Measurements from ENCODE around the gene LYST.
A peak's percentile ranks its signal among the peaks of the same experiment; 100 is the strongest.
"Not testable (repeated sequence)": the region's sequence is repeated elsewhere in the genome, so short reads cannot be mapped to it uniquely, and the experiment has no call there.

The LYST gene, protein sequence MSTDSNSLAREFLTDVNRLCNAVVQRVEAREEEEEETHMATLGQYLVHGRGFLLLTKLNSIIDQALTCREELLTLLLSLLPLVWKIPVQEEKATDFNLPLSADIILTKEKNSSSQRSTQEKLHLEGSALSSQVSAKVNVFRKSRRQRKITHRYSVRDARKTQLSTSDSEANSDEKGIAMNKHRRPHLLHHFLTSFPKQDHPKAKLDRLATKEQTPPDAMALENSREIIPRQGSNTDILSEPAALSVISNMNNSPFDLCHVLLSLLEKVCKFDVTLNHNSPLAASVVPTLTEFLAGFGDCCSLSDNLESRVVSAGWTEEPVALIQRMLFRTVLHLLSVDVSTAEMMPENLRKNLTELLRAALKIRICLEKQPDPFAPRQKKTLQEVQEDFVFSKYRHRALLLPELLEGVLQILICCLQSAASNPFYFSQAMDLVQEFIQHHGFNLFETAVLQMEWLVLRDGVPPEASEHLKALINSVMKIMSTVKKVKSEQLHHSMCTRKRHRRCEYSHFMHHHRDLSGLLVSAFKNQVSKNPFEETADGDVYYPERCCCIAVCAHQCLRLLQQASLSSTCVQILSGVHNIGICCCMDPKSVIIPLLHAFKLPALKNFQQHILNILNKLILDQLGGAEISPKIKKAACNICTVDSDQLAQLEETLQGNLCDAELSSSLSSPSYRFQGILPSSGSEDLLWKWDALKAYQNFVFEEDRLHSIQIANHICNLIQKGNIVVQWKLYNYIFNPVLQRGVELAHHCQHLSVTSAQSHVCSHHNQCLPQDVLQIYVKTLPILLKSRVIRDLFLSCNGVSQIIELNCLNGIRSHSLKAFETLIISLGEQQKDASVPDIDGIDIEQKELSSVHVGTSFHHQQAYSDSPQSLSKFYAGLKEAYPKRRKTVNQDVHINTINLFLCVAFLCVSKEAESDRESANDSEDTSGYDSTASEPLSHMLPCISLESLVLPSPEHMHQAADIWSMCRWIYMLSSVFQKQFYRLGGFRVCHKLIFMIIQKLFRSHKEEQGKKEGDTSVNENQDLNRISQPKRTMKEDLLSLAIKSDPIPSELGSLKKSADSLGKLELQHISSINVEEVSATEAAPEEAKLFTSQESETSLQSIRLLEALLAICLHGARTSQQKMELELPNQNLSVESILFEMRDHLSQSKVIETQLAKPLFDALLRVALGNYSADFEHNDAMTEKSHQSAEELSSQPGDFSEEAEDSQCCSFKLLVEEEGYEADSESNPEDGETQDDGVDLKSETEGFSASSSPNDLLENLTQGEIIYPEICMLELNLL (N-terminal part only)

DNA sequence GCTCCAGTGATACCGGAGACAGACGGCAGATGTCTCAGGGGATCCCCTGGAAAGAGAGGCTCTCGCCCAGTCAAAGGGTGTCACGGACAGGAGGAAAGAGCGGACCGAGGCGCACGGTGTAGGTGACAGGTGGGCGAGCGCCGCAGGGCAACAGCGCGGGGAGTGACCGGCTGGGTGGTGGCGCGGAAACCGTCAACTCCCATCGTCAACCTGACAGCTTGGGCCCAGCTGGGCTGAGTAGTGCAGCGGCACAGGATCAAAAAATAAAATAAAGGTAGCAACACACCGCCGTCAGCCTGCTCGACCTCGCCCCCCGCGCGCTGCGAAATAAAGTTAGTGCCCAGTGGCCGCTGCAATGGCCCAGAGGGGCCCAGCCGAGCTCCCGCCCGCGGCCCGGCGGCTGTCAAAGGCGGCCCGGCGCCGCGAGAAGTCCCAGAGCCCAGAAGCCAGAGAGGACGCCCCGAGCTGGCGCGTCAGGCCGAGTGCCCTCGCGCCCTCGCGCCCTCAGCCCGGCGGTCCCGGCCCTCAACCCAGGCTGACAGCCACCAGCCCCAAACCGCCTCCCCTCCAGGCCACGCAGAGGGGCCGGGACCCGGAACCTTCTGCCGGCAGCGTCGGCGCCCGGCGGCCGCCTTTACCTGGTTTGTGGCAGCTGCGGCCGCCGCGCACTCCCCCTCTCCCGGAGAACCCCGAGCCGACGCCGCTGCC is at the start of gene LYST:
LYST (minus strand) TSS at position 702 of the 708 bp plus-strand sequence. CDS start 36,489 bp downstream, outside the sequence.
- peak within 1 kb of the TSS; percentile 86 for H2AFZ ChIP-seq (ENCODE audit: low read depth, low read length, severe bottlenecking)
- H3K9me3 ChIP-seq (ENCODE audit: insufficient read depth, low read length) = no peaks in the 10 kb centered on the region
- peaks cover 12% of the 10 kb centered on the region for H3F3A ChIP-seq (ENCODE audit: insufficient read depth)
- peak within 1 kb of the TSS; percentile 85 for H3K4me3 ChIP-seq (ENCODE audit: insufficient read depth, low read length, poor library complexity, severe bottlenecking)
- TF ChIP-seq, protein P1, sequence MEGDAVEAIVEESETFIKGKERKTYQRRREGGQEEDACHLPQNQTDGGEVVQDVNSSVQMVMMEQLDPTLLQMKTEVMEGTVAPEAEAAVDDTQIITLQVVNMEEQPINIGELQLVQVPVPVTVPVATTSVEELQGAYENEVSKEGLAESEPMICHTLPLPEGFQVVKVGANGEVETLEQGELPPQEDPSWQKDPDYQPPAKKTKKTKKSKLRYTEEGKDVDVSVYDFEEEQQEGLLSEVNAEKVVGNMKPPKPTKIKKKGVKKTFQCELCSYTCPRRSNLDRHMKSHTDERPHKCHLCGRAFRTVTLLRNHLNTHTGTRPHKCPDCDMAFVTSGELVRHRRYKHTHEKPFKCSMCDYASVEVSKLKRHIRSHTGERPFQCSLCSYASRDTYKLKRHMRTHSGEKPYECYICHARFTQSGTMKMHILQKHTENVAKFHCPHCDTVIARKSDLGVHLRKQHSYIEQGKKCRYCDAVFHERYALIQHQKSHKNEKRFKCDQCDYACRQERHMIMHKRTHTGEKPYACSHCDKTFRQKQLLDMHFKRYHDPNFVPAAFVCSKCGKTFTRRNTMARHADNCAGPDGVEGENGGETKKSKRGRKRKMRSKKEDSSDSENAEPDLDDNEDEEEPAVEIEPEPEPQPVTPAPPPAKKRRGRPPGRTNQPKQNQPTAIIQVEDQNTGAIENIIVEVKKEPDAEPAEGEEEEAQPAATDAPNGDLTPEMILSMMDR (IDR thresholded peaks at IDR 0.05; ENCODE audit: insufficient read depth, low read length, poor library complexity, severe bottlenecking) = no peak
- TF ChIP-seq EZH2phosphoT487 (conservative IDR thresholded peaks at IDR 0.05; ENCODE audit: low read length) = no peak
- no peaks in the 10 kb centered on the region for H4K20me1 ChIP-seq (ENCODE audit: low read depth, low read length)
- H3K9me2 ChIP-seq (replicated peaks; ENCODE audit: insufficient read depth, low read length) = no peaks in the 10 kb centered on the region
- peak within 1 kb of the TSS; percentile 68 for H3K9ac ChIP-seq (ENCODE audit: low read length)
- no peaks in the 10 kb centered on the region for H3K36me3 ChIP-seq (ENCODE audit: low read length)
- peak within 1 kb of the TSS; percentile 70 for H3K4me2 ChIP-seq (ENCODE audit: low read depth, low read length, poor library complexity, severe bottlenecking)
- H3K27me3 ChIP-seq (ENCODE audit: low read length) = no peaks in the 10 kb centered on the region
- no peaks in the 10 kb centered on the region for H3K79me2 ChIP-seq (ENCODE audit: insufficient read depth, low read length)
- H3K27ac ChIP-seq (ENCODE audit: low read depth, low read length) = peak within 1 kb of the TSS; percentile 80

DNA sequence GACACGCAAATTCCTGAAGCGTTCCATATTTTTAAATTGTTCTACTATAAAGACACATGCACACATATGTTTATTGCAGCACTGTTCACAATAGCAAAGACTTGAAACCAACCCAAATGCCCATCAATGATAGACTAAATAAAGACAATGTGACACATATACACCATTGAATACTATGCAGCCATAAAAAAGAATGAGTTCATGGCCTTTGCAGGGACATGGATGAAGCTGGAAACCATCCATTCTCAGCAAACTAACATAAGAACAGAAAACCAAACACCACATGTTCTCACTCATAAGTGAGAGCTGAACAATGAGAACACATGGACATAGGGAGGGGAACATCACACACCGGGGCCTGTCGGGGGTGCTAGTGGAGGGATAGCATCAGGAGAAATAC is 48.8 kb upstream of the LYST start:
- H3K27ac ChIP-seq (ENCODE audit: low read depth, low read length); H3K27me3 ChIP-seq (ENCODE audit: low read length); H3K9me2 ChIP-seq (replicated peaks; ENCODE audit: insufficient read depth, low read length); H3K4me3 ChIP-seq (ENCODE audit: insufficient read depth, low read length, poor library complexity, severe bottlenecking); H3K9ac ChIP-seq (ENCODE audit: low read length); H2AFZ ChIP-seq (ENCODE audit: low read depth, low read length, severe bottlenecking); H3F3A ChIP-seq (ENCODE audit: insufficient read depth); H3K36me3 ChIP-seq (ENCODE audit: low read length); H3K9me3 ChIP-seq (ENCODE audit: insufficient read depth, low read length); H4K20me1 ChIP-seq (ENCODE audit: low read depth, low read length); H3K79me2 ChIP-seq (ENCODE audit: insufficient read depth, low read length); H3K4me2 ChIP-seq (ENCODE audit: low read depth, low read length, poor library complexity, severe bottlenecking): not testable (repeated sequence)

DNA sequence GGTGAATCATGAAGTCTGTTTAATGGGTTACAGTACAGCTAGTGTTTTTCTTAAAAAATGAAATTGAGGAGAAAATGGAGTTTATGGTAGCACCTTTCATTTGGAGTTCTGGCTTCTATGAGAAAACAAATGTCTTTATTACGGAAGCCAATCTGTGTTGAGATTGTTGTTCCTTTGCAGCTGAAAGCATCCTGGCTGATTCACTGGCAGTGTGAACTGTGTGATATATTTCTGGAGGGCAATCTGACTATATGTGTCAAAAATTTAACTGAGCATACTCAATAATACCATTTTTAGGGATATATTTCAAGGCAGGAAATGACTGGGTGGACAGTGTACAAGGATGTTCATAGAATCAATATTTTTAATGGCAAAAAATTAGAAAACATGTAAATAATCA is 46.6 kb upstream of the LYST start:
- no peak for TF ChIP-seq EZH2phosphoT487 (conservative IDR thresholded peaks at IDR 0.05; ENCODE audit: low read length)
- TF ChIP-seq, protein P1 (IDR thresholded peaks at IDR 0.05; ENCODE audit: insufficient read depth, low read length, poor library complexity, severe bottlenecking) = no peak
- H3K79me2 ChIP-seq (ENCODE audit: insufficient read depth, low read length) = no peaks in the 10 kb centered on the region
- H3K4me2 ChIP-seq (ENCODE audit: low read depth, low read length, poor library complexity, severe bottlenecking) = no peak overlapping the region
- H3F3A ChIP-seq (ENCODE audit: insufficient read depth) = no peaks in the 10 kb centered on the region
- no peak overlapping the region for H3K9ac ChIP-seq (ENCODE audit: low read length)
- H3K36me3 ChIP-seq (ENCODE audit: low read length) = no peaks in the 10 kb centered on the region
- H3K27ac ChIP-seq (ENCODE audit: low read depth, low read length) = no peak overlapping the region
- no peaks in the 10 kb centered on the region for H3K9me3 ChIP-seq (ENCODE audit: insufficient read depth, low read length)
- no peaks in the 10 kb centered on the region for H3K9me2 ChIP-seq (replicated peaks; ENCODE audit: insufficient read depth, low read length)
- no peaks in the 10 kb centered on the region for H4K20me1 ChIP-seq (ENCODE audit: low read depth, low read length)
- H3K4me3 ChIP-seq (ENCODE audit: insufficient read depth, low read length, poor library complexity, severe bottlenecking) = no peak overlapping the region
- no peak overlapping the region for H2AFZ ChIP-seq (ENCODE audit: low read depth, low read length, severe bottlenecking)
- no peaks in the 10 kb centered on the region for H3K27me3 ChIP-seq (ENCODE audit: low read length)
